LHCN-M2 (cell line): ENCODE results near the gene NUDT17. TPM values are rescaled to one million over a fixed set of nuclear protein-coding genes. Genes with fewer than 3 reads are reported as not detected.
"Not testable (repeated sequence)": the region's sequence is repeated elsewhere in the genome, so short reads cannot be mapped to it uniquely, and the experiment has no call there.

Source experiments
- DNase-seq: peaks from one replicate; pipeline ENCODE4 v3.0.0-alpha.2; 2012; ENCODE audit warnings: low read depth
- polyA plus RNA-seq: library from polyadenylated mRNA; unstranded; fragments of >200 nt; gene quantifications from one replicate; pipeline ENCODE4 v1.2.1, GENCODE V29; 2012; ENCODE audit warnings: missing spikeins
- total RNA-seq: library from RNA; depleted of rRNA; stranded (reverse); fragments of >200 nt; gene quantifications from 2 replicates; pipeline ENCODE4 v1.2.3, GENCODE V29; 2014; rRNA removed

Gene NUDT17
- total RNA-seq, result 2.4 and 5.6 TPM in 2 replicates
- 8.6 TPM for polyA plus RNA-seq

GRCh38 chr1:145845514-145846161, at the start of gene NUDT17:
TSS of gene NUDT17 (plus strand) at chr1:145845630. CDS start at chr1:145845641, 11 bp downstream.
- DNase-seq, result peak; percentile 88

DNA sequence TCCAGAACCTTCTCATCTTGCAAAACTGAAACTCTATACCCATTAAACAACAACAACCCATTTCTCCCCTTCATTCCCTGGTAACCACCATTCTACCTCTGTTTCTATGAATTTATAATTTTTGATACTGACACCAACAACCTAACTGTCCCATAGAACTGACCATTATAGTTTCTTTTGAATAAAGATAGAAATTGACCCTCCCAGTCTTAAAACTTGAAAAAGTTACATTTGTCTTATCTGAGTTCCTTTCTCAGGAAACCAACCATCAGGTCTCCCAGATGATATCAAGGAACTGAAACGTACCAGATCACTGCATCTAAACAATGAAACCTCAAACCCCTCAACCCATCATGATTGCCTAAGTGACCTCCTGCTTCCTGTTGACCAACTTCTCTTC, 48.7 kb upstream of the NUDT17 start:
- DNase-seq, result no peak

GRCh38 chr1:145799806-145800205, 45.6 kb upstream of the NUDT17 start:
- DNase-seq, result no peak

DNA sequence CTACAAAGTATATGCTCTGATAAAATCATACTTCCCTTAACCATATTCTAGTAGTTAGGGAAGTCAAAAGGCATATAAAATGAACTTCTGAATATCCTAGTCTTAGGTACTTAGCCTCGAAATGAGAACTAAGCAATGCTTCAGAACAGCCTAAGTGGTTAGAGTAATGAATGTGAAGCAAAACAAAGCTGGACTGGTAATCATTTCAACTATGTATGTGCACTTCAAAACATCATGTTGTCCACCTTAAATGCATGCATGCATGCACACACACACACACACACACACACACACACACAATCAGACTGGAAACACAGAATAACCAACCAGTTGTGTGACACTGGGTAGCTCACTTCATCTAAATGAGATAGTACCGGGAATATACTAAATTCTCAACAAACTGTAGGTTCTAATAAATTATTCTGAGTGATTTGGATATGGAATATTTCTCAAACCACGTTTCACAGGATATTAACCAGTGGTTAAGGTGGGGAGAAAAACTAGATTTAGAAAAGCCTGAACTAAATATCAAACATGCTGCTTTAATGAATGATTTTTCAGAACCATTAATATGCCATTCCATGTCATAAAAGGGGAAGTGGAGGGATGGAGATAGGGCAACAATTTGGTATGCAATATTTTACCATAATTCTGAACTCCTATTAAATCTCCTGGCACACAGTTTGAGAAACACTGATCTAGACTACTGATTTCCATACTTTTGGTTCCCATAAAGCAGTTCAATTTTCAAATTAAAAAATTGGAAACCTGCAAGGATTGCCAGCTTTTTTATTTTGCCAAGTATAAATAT, 41.0 kb upstream of the NUDT17 start:
- no peak for DNase-seq

DNA sequence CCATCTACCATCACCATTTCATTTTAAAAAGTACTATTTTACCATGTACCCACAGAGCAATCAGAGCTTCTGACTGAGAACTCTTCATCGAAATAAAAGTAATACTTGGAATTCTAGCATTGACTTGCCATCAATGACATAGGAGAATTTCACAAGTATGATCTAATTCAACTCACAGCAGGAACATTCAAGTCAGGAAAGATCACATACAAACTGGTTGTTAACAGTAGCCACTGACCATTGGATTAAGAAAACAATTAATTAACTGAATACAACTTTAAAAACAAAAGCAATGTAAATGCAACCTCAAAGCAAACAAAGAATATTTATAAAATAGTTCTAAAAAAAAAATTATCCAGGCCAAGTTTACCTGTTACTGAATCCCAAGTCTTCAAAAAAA, 40.4 kb upstream of the NUDT17 start:
- DNase-seq, result peak; percentile 7

DNA sequence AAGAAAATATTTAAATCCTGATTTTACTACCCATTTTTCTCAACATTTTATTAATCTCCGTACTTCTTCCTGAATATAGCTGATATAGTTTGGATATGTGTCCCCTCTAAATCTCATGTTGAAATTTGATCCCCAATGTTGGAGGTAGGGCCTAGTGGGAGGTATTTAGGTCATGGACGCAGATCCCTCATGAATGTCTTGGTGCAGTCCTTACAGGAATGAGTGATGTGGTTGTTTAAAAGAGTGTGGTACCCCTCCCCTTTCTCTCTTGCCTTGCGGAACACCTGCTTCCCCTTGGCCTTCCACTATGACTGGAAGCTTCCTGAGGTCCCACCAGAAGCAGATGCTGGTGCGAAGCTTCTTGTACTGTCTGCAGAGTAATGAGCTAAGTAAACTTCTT, 39.0 kb upstream of the NUDT17 start:
- DNase-seq, result no peak

DNA sequence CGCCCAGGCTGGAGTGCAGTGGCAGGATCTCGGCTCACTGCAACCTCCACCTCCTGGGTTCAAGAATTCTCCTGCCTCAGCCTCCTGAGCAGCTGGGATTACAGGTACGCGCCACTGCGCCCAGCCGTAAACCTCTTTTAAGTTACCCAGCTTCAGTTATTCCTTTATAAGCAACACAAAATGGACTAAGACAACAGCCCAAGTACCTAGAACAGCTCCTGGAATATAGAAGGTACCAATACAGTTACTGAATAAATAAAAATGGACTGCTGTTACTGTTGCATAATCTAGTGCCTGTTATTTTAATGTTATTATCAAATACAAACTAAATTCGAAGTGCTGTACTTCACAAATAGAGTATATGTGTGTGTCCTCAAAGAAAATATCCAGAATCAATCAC, 38.6 kb upstream of the NUDT17 start:
- no peak for DNase-seq

DNA sequence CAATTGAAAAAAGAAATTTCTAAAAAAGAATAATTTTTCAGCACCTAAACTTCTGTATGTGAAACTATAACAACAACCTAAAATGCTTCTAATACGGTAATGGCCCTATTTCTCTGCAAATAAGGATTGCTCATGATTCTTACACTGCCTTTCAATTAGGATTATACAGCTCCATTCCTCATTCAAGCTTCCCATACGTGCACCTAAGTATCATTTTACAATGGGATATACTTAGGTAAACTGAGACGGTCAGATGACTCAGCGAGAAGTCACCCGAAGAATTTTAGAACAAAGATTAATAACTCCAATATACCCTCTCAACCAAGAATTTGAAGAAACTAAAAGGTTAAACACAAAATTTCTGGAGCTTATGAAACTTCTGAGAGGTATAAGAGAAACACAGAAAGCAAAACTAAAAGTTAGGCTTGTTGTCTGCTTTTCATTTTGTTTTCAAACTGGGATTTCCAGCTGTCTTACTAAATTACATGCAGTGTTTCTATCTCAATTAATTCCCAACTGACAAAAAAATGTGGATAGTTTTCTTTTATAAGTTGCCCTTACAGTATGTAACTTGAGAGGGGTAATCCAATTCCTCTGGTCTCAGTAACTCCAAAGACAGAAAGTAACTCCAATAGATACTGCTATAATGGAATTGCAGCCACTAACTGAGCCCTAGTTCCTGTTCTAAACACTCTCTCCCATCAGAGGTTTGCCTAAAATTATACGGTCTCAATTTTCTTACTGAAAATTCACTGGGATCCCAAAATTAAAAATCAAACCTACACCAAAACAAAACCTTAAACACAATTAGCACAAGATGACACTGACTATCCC, 32.2 kb upstream of the NUDT17 start:
- peak; percentile 8 for DNase-seq

DNA sequence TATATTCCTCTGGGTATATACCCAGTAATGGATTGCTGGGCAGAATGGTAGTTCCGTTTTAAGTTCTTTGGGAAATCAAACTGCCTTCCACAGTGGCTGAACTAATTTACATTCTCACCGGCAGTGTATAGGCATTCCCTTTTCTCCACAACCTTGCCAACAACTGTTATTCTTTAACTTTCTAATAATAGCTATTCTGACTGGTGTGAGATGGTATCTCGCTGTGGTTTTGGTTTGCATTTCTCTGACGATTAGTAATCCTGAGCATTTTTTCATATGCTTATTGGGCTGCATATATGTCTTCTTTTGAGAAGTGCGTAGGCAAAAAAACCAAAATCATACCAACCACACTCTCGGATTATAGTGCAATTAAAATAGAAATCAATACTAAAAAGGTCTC, 27.3 kb upstream of the NUDT17 start:
- DNase-seq, result peak; percentile 55

GRCh38 chr1:145822779-145823331, 22.6 kb upstream of the NUDT17 start:
- DNase-seq, result not testable (repeated sequence)

- DNase-seq, result peak; percentile 91
Observed at GRCh38 chr1:145823565-145824498, 21.6 kb upstream of the NUDT17 start, which contains the start of the genes POLR3C and RNF115. TSS of gene POLR3C (plus strand) at chr1:145824200. CDS start at chr1:145825777, 1,577 bp downstream. TSS of gene RNF115 (minus strand) at chr1:145824095. CDS start at chr1:145823873, 222 bp downstream.

DNA sequence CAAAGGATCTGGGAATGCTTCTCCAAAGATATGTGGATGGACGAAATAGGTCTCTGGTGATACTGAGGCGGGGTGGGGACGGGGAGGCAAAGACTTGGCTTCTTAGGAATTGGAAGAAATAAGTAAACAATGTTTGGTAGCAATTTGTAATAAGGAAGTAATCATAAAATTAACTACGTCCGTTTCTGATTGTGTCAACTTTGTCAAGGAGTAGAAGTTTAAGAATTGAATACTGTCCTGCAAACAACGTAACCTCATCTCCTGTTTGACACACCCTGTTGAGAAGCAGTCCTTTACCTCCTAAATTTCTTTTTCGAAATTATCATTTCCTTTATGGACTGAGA, 21.0 kb upstream of the NUDT17 start:
- no peak for DNase-seq

DNA sequence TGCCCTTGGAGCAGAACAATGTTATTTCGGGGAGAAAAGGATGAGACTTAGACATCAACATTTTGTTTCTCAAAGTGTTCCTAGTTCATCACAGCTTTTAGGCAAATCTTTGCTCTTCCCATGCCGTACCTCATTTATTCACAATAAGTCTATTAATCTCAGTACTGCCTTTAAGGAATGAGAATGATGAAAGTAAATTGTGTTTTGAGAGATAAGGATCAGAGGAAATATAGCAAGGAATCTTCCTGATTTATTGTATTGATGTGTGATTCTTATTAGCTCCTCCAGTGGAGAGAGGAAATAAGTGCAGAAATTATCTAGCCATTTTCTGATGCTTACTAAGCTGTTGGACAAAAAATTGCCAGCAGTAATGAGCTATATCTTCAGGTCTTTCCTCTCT, 19.4 kb upstream of the NUDT17 start:
- DNase-seq, result no peak

GRCh38 chr1:145827966-145828365, 17.5 kb upstream of the NUDT17 start:
- no peak for DNase-seq

DNA sequence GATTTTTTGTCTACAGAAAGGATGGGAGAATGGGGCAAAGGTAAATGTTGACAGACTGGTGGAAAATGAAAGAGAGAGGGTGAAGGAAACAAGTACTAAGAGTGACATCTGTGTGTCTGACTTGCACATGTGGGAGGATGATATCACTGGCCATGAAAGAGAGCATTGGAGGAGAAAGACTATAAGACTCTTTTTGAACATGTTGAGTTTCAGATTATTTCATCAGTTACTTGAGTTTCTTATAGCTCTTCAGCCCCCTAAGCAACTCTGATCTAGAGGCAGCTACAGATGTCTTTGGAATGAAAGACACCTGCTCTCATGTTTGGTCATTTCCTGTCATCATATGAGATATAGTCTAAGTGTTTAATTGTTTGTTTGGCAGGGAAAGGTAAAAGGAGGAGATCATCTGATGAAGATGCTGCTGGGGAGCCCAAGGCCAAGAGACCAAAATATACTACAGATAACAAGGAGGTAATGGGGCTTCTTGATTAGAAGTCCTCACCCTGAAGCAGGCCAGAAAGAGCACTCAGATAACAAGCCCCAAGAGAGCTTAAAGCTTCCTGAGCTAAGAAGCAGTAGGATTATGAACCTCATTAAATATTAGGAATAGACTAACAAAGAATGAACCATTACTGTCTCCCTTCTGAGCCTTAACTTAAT, 16.9 kb upstream of the NUDT17 start:
- DNase-seq, result no peak

GRCh38 chr1:145830810-145831209, 14.6 kb upstream of the NUDT17 start:
- not testable (repeated sequence) for DNase-seq

GRCh38 chr1:145837656-145838055, 7.8 kb upstream of the NUDT17 start:
- DNase-seq, result no peak

- DNase-seq, result no peak
Observed at GRCh38 chr1:145843031-145843430, 2.4 kb upstream of the NUDT17 start.

GRCh38 chr1:145845144-145845513, 301 bp upstream of the NUDT17 start:
- no peak for DNase-seq

GRCh38 chr1:145846201-145846612, 777 bp downstream of the NUDT17 start:
- DNase-seq, result peak; percentile 57
